Liver (tissue), 3 donors: ENCODE measurements around the gene ITPKB.

Experiments
- HNF4A ChIP-seq, 2 donors: conservative IDR thresholded peaks; 2 replicates each; pipeline ENCODE4 v1.6.1; 2016; ENCODE audit warnings: antibody characterized with exemption in 2 of 2, mild to moderate bottlenecking in 2 of 2
- HNF4G ChIP-seq: IDR thresholded peaks from 2 replicates; pipeline ENCODE4 v1.6.1; 2016; ENCODE audit warnings: antibody characterized with exemption
- RAD21 ChIP-seq, 2 donors: IDR thresholded peaks; 2 replicates each; pipeline ENCODE4 v1.6.1; 2016; ENCODE audit warnings: antibody characterized with exemption in 2 of 2, mild to moderate bottlenecking in 2 of 2
- RXRA ChIP-seq, 2 donors: IDR thresholded peaks; 2 replicates each; pipeline ENCODE4 v1.6.1; 2017 to 2018; ENCODE audit warnings: antibody characterized with exemption in 2 of 2, mild to moderate bottlenecking in 1 of 2
- SP1 ChIP-seq: IDR thresholded peaks from 2 replicates; pipeline ENCODE4 v1.6.1; 2018; ENCODE audit warnings: antibody characterized with exemption, mild to moderate bottlenecking
- TAF1 ChIP-seq: conservative IDR thresholded peaks from 2 replicates; pipeline ENCODE4 v1.6.1; 2016; ENCODE audit warnings: antibody characterized with exemption, mild to moderate bottlenecking
- YY1 ChIP-seq: IDR thresholded peaks from 2 replicates; pipeline ENCODE4 v1.6.1; 2016; ENCODE audit warnings: antibody characterized with exemption, mild to moderate bottlenecking
- TF ChIP-seq, protein P1 (sequence below): fragments of 150-350 bp; IDR thresholded peaks from 2 replicates; pipeline ENCODE4 v1.5.1; 2017; ENCODE audit warnings: improper control_type of control experiment, low read depth, low read length; ENCODE audit not compliant: missing input control
- donor health status: healthy.
- donor health status: healthy.

DNA sequence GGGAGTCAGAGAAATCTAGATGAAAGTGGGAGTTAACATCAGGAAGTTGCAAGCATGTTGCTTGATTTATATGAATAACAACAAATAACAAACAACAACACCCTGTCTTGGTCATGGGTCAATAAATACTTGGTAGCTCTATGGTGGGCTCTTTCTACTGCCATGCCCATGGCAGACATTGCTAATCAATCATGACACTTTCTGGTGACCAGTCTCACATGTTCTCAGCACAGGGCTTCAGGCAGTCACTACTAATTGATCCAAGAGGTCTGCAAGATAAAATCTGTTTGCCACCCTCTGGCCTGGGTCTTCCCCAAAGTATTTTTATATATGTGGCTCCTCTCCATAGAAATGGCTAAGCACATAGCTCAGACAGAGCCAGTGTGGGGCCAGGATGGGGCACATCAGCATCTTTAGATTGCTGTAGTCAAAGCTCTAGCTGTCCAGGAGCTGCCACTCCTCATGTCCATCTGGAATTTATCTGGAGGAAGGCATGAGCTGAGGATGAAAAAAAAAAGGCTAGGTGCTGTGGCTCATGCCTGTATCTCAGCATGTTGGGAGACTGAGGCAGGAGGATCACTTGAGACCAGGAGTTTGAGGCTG is 139.3 kb downstream of the ITPKB start:
- TF ChIP-seq HNF4G (no peak), RXRA (IDR thresholded peaks at IDR 0.05) (no peak), RAD21 (IDR thresholded peaks at IDR 0.05) (no peak), SP1 (no peak), HNF4A (conservative IDR thresholded peaks at IDR 0.05) (no peak), YY1 (no peak), TAF1 (no peak)
- TF ChIP-seq, protein P1, sequence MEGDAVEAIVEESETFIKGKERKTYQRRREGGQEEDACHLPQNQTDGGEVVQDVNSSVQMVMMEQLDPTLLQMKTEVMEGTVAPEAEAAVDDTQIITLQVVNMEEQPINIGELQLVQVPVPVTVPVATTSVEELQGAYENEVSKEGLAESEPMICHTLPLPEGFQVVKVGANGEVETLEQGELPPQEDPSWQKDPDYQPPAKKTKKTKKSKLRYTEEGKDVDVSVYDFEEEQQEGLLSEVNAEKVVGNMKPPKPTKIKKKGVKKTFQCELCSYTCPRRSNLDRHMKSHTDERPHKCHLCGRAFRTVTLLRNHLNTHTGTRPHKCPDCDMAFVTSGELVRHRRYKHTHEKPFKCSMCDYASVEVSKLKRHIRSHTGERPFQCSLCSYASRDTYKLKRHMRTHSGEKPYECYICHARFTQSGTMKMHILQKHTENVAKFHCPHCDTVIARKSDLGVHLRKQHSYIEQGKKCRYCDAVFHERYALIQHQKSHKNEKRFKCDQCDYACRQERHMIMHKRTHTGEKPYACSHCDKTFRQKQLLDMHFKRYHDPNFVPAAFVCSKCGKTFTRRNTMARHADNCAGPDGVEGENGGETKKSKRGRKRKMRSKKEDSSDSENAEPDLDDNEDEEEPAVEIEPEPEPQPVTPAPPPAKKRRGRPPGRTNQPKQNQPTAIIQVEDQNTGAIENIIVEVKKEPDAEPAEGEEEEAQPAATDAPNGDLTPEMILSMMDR = no peak
